Embryonic facial prominence (tissue), 1 donor: ENCODE results near the gene RMDN2.
"Not testable (repeated sequence)": the region's sequence is repeated elsewhere in the genome, so short reads cannot be mapped to it uniquely, and the experiment has no call there.

Source experiments
- DNase-seq: peaks from one replicate; pipeline ENCODE4 v3.0.0-alpha.2; 2016; ENCODE audit errors: extremely low spot score

The RMDN2 gene

DNA sequence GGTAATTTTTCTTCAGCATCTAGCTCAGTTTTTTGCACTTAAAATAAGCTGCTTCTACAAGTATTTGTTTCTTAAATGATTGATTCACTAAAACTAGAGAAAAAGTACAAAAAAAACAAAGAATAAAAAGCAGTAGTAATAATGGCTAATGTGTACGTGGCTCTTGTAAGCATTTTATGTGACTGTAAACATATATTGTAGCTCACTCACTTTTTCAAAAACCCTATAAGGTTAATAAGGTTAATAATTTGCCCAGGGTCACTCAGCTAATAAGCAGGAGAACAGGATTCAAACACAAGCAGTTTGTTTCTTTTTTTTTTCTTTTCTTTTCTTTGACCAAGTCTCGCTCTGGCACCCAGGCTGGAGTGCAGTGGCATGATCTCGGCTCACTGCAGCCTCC is 67.5 kb downstream of the RMDN2 start:
- no peak for DNase-seq

GRCh38 chr2:37993143-37993542 is 68.1 kb downstream of the RMDN2 start:
- DNase-seq: no peak

GRCh38 chr2:37997629-37998028 is 72.5 kb downstream of the RMDN2 start:
- no peak for DNase-seq

- no peak for DNase-seq
Measured at GRCh38 chr2:38000485-38001222, 75.6 kb downstream of the RMDN2 start.

- not testable (repeated sequence) for DNase-seq
Measured at GRCh38 chr2:38010187-38010586, 85.1 kb downstream of the RMDN2 start.

- no peak for DNase-seq
Measured at GRCh38 chr2:38010995-38011394, 85.9 kb downstream of the RMDN2 start.

DNA sequence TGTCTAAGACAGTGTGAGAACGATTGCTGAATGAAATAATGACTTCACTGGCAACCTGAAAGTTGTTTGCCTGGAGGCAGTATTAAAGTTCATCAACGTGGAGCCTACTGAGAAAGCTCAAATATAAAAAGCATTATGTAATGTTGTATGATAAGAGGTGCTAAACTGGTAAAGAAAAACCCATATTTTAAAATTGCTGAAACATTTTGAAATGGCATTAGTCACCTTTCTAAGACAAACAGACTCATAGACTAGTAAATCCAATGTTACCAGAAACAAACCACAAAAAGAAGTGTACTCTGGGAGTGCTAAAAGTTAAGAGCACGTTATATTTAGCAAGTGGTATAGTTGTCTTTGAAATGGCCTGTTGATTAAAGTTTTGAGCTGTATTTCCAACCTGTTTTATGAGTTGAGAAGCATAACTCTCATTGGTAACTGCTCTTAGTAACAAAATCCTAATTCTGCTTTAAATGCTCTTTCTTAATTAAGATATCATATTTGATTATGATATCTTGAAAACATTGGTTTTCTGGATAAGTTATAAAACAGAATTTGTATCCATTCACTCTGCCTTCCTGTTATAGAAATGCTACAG is 88.2 kb downstream of the RMDN2 start:
- no peak for DNase-seq

DNA sequence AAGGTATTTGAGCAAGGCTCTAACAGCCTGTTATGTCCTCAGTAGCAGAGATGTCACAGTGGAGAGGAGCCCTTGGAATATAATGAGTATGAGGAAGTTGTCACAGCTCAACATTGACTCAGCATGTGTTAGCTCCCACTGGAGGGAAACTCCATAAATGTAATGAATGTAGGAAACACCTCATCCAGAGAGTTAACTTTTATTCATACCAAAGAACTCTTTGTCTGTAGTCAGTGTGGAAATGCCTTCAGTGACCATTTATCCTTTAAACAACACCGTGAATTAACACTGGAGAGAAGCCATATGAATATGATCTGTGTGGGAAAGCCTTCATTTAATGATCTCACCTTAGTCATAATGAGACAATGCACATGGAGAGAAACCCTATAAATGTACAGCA is 91.1 kb downstream of the RMDN2 start:
- DNase-seq: no peak

DNA sequence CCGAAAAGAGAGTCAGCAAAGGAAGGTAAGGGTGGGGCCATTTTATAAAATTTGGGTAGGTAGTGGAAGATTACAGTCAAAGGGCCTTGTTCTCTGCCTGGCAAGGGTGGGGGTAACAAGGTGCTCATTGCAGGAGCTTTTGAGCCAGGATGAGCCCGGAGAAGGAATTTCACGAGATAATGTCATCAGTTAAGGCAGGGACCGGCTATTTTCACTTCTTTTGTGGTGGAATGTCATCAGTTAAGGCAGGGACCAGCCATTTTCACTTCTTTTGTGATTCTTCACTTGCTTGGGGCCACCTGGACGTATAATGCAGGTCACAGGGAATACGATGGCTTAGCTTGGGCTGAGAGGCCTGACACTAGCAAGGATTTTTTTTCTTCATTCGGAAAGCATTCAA is 92.7 kb downstream of the RMDN2 start:
- DNase-seq: no peak

GRCh38 chr2:38020359-38021069 is 95.4 kb downstream of the RMDN2 start:
- DNase-seq: not testable (repeated sequence)

DNA sequence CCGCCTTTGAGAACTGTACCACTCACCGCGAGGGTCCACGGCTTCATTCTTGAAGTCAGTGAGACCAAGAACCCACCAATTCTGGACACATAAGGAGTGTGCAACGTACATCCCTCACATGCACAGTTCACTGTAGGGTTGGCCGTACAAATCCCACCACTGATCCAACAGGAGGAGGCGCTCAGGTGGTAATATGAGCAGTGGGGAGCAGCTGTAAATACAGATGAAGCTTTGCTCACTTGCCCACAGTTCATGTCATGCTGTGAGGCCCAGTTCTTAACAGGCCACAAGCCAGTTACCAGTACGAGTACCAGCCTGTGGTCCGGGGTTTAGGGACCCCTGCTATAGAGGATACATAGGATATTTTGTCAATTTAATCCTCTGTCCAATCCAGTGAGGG is 96.5 kb downstream of the RMDN2 start:
- DNase-seq: no peak

- no peak for DNase-seq
Measured at GRCh38 chr2:38026846-38027245, 101.8 kb downstream of the RMDN2 start.

DNA sequence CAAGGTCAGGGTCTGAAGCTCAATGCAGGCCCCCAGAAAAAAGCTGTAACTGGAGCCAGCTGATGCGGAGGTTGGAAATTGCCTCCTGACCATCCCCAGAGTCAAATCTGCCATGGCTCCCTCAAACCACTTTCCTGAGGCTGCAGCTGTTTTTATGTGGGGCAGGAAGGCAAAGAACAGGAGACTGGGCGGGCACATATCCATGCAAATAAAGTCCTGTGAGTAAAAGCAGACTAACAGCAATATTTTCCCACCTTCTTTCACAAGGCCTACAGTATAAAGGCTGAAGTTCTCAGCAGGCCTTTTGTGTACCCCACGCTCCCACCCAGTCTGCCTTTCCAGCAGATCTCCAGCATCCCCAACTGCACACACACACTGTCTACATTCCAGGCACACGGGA is 103.7 kb downstream of the RMDN2 start:
- no peak for DNase-seq

GRCh38 chr2:38029512-38029911 is 104.4 kb downstream of the RMDN2 start:
- no peak for DNase-seq

GRCh38 chr2:38030635-38031355 is 105.7 kb downstream of the RMDN2 start:
- DNase-seq: no peak

- DNase-seq: no peak
Measured at GRCh38 chr2:38032946-38033345, 107.9 kb downstream of the RMDN2 start.

GRCh38 chr2:38033646-38034045 is 108.6 kb downstream of the RMDN2 start:
- no peak for DNase-seq

DNA sequence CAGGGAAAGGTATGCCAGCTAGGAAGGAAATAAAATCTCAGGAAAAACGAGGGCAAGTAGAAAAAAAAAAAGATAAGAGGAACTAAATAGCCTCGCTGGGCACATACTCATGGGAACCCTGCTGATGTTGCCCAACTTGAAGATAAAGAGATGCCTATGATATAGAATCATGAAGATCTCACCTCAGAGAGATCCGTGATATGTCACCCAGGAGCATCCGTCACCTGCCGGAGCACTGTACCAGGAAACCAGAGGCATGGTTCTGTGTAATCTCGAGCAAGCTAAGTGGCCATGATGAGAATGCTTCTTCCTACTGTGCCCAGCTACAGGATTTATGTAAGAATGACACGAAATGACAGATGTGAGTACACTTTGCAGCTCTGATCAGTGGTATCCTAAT is 110.9 kb downstream of the RMDN2 start:
- DNase-seq: no peak

DNA sequence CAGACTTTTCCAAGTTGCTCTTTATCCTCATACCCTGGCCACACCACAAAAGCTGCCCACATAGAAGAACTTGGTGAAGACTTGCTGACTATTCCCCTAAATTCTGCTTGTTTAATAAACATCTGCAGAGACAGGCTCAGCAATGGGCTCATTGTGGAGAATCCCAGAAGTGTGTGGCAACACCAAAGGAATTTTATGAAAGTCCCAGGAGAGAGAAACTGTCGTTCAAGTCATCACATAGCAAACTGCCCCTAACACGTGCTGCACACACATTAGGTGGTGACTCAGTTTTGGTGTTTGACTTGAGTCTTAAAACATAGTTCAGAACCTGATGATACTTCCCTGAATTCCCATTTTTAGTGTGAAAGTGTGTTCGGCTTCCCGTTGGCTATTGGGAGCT is 112.2 kb downstream of the RMDN2 start:
- no peak for DNase-seq

- no peak for DNase-seq
Measured at GRCh38 chr2:38037757-38038621, 112.9 kb downstream of the RMDN2 start.

DNA sequence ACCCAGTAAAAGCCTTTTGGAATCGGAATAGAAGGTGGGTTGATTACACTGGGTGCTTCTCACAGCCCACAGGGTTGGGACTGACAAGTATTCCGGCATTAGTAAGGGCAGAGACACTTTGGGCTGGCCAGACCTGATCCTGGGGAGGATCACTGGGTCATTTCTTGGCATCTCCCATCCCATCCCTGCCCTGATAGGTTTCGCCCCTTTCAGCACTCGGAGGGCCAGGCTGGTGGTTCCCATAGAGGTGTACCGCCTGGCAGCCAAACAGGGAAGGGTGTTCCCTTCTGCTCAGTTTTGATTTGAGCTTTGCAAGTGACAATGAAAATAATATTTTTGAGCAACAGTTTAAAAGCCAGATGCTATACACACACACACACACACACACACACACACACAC is 113.6 kb downstream of the RMDN2 start:
- DNase-seq: no peak
